NCI-H1417 (cell line): ENCODE data around the gene DRAM2.
"Not testable (repeated sequence)": the region's sequence is repeated elsewhere in the genome, so short reads cannot be mapped to it uniquely, and the experiment has no call there.

Source experiments
- DNase-seq, 3 experiments: peaks; one replicate each; lab custom pipeline; 2025; lab: John Stamatoyannopoulos, UW

Gene DRAM2

GRCh38 chr1:111142356-111142975, 2.6 kb upstream of the DRAM2 start:
- DNase-seq: no peak

- no peak for DNase-seq
These were observed 1.6 kb upstream of the DRAM2 start for GRCh38 chr1:111141245-111142220.

- no peak for DNase-seq
These were observed 731 bp upstream of the DRAM2 start for GRCh38 chr1:111140680-111140967.

GRCh38 chr1:111139324-111139955, 453 bp downstream of the DRAM2 start:
- peak; percentile 63 to 93 (median 88) for DNase-seq

GRCh38 chr1:111133866-111134265, 6.0 kb downstream of the DRAM2 start:
- no peak for DNase-seq

- no peak for DNase-seq
These were observed 8.2 kb downstream of the DRAM2 start for GRCh38 chr1:111131693-111132092.

- DNase-seq: no peak
These were observed 10.5 kb downstream of the DRAM2 start for GRCh38 chr1:111129376-111129775.

GRCh38 chr1:111127923-111128643, 11.8 kb downstream of the DRAM2 start:
- DNase-seq: no peak

GRCh38 chr1:111126354-111126753, 13.5 kb downstream of the DRAM2 start:
- DNase-seq: no peak

GRCh38 chr1:111116496-111116895, 23.4 kb downstream of the DRAM2 start:
- no peak for DNase-seq

GRCh38 chr1:111110197-111110899, 29.5 kb downstream of the DRAM2 start:
- DNase-seq: no peak

GRCh38 chr1:111104981-111105380, 34.9 kb downstream of the DRAM2 start:
- DNase-seq: no peak

GRCh38 chr1:111101854-111102642, 37.8 kb downstream of the DRAM2 start:
- DNase-seq: no peak

- peak in 1 of 3 experiments; percentile 27 for DNase-seq
These were observed 40.6 kb downstream of the DRAM2 start for GRCh38 chr1:111099289-111099688.

- no peak for DNase-seq
These were observed 42.4 kb downstream of the DRAM2 start for GRCh38 chr1:111097356-111098099.

GRCh38 chr1:111095421-111095820, 44.5 kb downstream of the DRAM2 start:
- DNase-seq: not testable (repeated sequence)

- no peak for DNase-seq
These were observed 50.3 kb downstream of the DRAM2 start for GRCh38 chr1:111089638-111090037.

- DNase-seq: no peak
These were observed 54.2 kb downstream of the DRAM2 start for GRCh38 chr1:111085676-111086075.

- DNase-seq: no peak
These were observed 54.9 kb downstream of the DRAM2 start for GRCh38 chr1:111084999-111085398.
